HepG2 (cell line): ENCODE measurements around the gene WDR86. TPM values are rescaled to one million over a fixed set of nuclear protein-coding genes. Genes with fewer than 3 reads are reported as not detected.

Experiments used
- DZIP1 ChIP-seq: sonication (generic); formaldehyde crosslinking; IDR thresholded peaks from 2 replicates; pipeline ENCODE4 v1.5.0; 2020; ENCODE audit warnings: mild to moderate bottlenecking, missing genetic modification reagents
- GATA4 ChIP-seq: sonication (generic); IDR thresholded peaks from 2 replicates; pipeline ENCODE4 v1.6.1; 2016; ENCODE audit warnings: antibody characterized with exemption, low read depth, borderline replicate concordance
- HMGXB3 ChIP-seq: sonication (generic); formaldehyde crosslinking; IDR thresholded peaks from 2 replicates; pipeline ENCODE4 v1.4.0; 2020; ENCODE audit warnings: missing genetic modification reagents, borderline replicate concordance
- ISL2 ChIP-seq: sonication (generic); formaldehyde crosslinking; IDR thresholded peaks from 2 replicates; pipeline ENCODE4 v1.5.0; 2020; ENCODE audit warnings: missing genetic modification reagents
- KDM4B ChIP-seq: sonication (generic); formaldehyde crosslinking; IDR thresholded peaks from 2 replicates; pipeline ENCODE4 v1.4.0; 2020; ENCODE audit warnings: missing genetic modification reagents
- NFIC ChIP-seq: IDR thresholded peaks from 2 replicates; pipeline ENCODE4 v1.6.1; 2012; ENCODE audit warnings: mild to moderate bottlenecking, low read length, inconsistent platforms
- SAFB2 ChIP-seq: sonication (generic); formaldehyde crosslinking; IDR thresholded peaks from 2 replicates; pipeline ENCODE4 v1.5.1; 2020; ENCODE audit warnings: missing genetic modification reagents, low read depth, mild to moderate bottlenecking, borderline replicate concordance
- THAP8 ChIP-seq: sonication (generic); formaldehyde crosslinking; IDR thresholded peaks from 2 replicates; pipeline ENCODE4 v1.5.1; 2020; ENCODE audit warnings: missing genetic modification reagents, mild to moderate bottlenecking, borderline replicate concordance
- ZNF557 ChIP-seq: sonication (generic); formaldehyde crosslinking; IDR thresholded peaks from 2 replicates; pipeline ENCODE4 v1.4.0; 2020; ENCODE audit warnings: missing genetic modification reagents
- ZNF776 ChIP-seq: sonication (generic); formaldehyde crosslinking; IDR thresholded peaks from 2 replicates; pipeline ENCODE4 v1.4.0; 2020; ENCODE audit warnings: mild to moderate bottlenecking, missing genetic modification reagents
- polyA plus RNA-seq, 8 experiments: library from polyadenylated mRNA; depleted of rRNA in 3 of 8; stranded (reverse) in 7 of 8; unstranded in 1 of 8; fragments of >200 nt; fragmentation: Illumina TruSeq in 4 of 8; extraction: Trizol in 4 of 8; gene quantifications; 2 replicates each; pipeline versions ENCODE4 v1.2.1 to v1.2.3, GENCODE V29; 2011 to 2016; ENCODE audit warnings: low read depth in 4 of 8, missing spikeins in 1 of 8, mixed read lengths in 1 of 8; ENCODE audit not compliant: insufficient read depth in 1 of 8
- total RNA-seq, 5 experiments: library from RNA; depleted of rRNA; stranded (reverse); fragments of >200 nt; fragmentation: Illumina TruSeq; extraction: Trizol; gene quantifications; 2 replicates each; pipeline ENCODE4 v1.2.3, GENCODE V29; 2016; ENCODE audit warnings: low read depth in 1 of 5

Gene WDR86
- total and polyA plus RNA-seq, 2 of the 13 experiments (the other 11 are each of a cell fraction or from before 2014, with no cell fraction given) = 0.11 to 2.9 TPM

GRCh38 chr7:151436446-151437158 lies 26.8 kb upstream of the WDR86 start (continued):
- TF ChIP-seq DZIP1 (CRISPR knock-in tag) = no peak
- no peak for TF ChIP-seq THAP8 (CRISPR knock-in tag)
- TF ChIP-seq NFIC = no peak
- TF ChIP-seq ZNF557 (CRISPR knock-in tag) = no peak
- no peak for TF ChIP-seq GATA4
- TF ChIP-seq SAFB2 (CRISPR knock-in tag) = no peak
- no peak for TF ChIP-seq HMGXB3 (CRISPR knock-in tag)
- TF ChIP-seq KDM4B (CRISPR knock-in tag) = no peak
- no peak for TF ChIP-seq ZNF776
- no peak for TF ChIP-seq ISL2 (CRISPR knock-in tag)
